Activated B cell treated with CpG ODN at 0.5 μM for 24 hours (primary cell): ENCODE data around the gene CTNNA2. TPM values are rescaled to one million over a fixed set of nuclear protein-coding genes. Genes with fewer than 3 reads are reported as not detected.

Source experiments
- ATAC-seq: fragments of 200-7000 bp; cut with Tn5 transposase; one replicate; pipeline ENCODE4 v1.10.0; 2021; ENCODE audit warnings: low read depth, mild to moderate bottlenecking, moderate library complexity
- CTCF ChIA-PET: fragments of 350-600 bp; sonication (Branson Sonifier 250); formaldehyde crosslinking; loops from one replicate; lab custom pipeline; 2021; ENCODE audit warnings: antibody characterized with exemption; lab: Charles Lee
- POLR2A ChIA-PET: fragments of 350-600 bp; sonication (Branson Sonifier 250); formaldehyde crosslinking; loops from one replicate; lab custom pipeline; 2021; ENCODE audit warnings: antibody characterized with exemption; lab: Charles Lee
- DNase-seq: peaks from one replicate; pipeline ENCODE4 v3.0.0; 2022
- H3K27ac Mint-ChIP-seq: one replicate; pipeline ENCODE4 v1.8.0; 2020; ENCODE audit warnings: mixed read lengths
- H3K27me3 Mint-ChIP-seq: one replicate; pipeline ENCODE4 v1.8.0; 2021; ENCODE audit warnings: mixed read lengths
- H3K36me3 Mint-ChIP-seq: one replicate; pipeline ENCODE4 v1.8.0; 2021; ENCODE audit warnings: low read depth, mixed read lengths
- H3K4me1 Mint-ChIP-seq: one replicate; pipeline ENCODE4 v1.8.0; 2021; ENCODE audit warnings: mixed read lengths
- H3K4me3 Mint-ChIP-seq: one replicate; pipeline ENCODE4 v1.8.0; 2020; ENCODE audit warnings: mild to moderate bottlenecking, mixed read lengths
- H3K9me3 Mint-ChIP-seq: one replicate; pipeline ENCODE4 v1.8.0; 2020; ENCODE audit warnings: mixed read lengths
- CTCF ChIP-seq: fragments of 200-600 bp; IDR thresholded peaks from one replicate; pipeline ENCODE4 v1.8.0; 2022; ENCODE audit warnings: antibody characterized with exemption, mild to moderate bottlenecking
- intact Hi-C: fragments of 100-400 bp; cut with micrococcal nuclease; formaldehyde crosslinking; loops from one replicate; pipeline ENCODE4 v1.15.1; 2024
- total RNA-seq: library from RNA; stranded (reverse); gene quantifications from 2 replicates; pipeline ENCODE4 v1.2.3, GENCODE V29; 2022

CTNNA2 gene
- total RNA-seq, 1 donor from 2014 or later = not detected

- no peaks in the 10 kb centered on the region for H3K36me3 Mint-ChIP-seq
- DNase-seq = no peak
- no peak for TF ChIP-seq CTCF
- POLR2A ChIA-PET = no interaction called here
- CTCF ChIA-PET = no interaction called here
- no peaks in the 10 kb centered on the region for H3K27me3 Mint-ChIP-seq
- no peak overlapping the region for H3K27ac Mint-ChIP-seq
- intact Hi-C loops = no loop called here
- ATAC-seq = no peak
- no peaks in the 10 kb centered on the region for H3K4me1 Mint-ChIP-seq
- H3K4me3 Mint-ChIP-seq = no peak overlapping the region
- H3K9me3 Mint-ChIP-seq = peaks cover 5% of the 10 kb centered on the region
Observed at GRCh38 chr2:79711098-79711497, 198.2 kb downstream of the CTNNA2 start.

GRCh38 chr2:79713131-79713785 is 200.4 kb downstream of the CTNNA2 start:
- Mint-ChIP-seq H3K27ac (no peak overlapping the region), H3K27me3 (no peaks in the 10 kb centered on the region), H3K4me1 (no peaks in the 10 kb centered on the region), H3K36me3 (no peaks in the 10 kb centered on the region), H3K9me3 (peaks cover 3% of the 10 kb centered on the region), H3K4me3 (no peak overlapping the region)
- DNase-seq (no peak), ATAC-seq (no peak)
- no peak for TF ChIP-seq CTCF
- ChIA-PET POLR2A (no interaction called here), CTCF (no interaction called here)
- intact Hi-C loops = no loop called here

- ChIA-PET CTCF (no interaction called here), POLR2A (no interaction called here)
- Mint-ChIP-seq H3K27ac (no peak overlapping the region), H3K27me3 (no peaks in the 10 kb centered on the region), H3K9me3 (peaks cover 3% of the 10 kb centered on the region), H3K36me3 (no peaks in the 10 kb centered on the region), H3K4me1 (no peaks in the 10 kb centered on the region), H3K4me3 (no peak overlapping the region)
- DNase-seq (no peak), ATAC-seq (no peak)
- TF ChIP-seq CTCF = no peak
- intact Hi-C loops = no loop called here
Observed at GRCh38 chr2:79714283-79714682, 201.4 kb downstream of the CTNNA2 start.

GRCh38 chr2:79715338-79715737 is 202.5 kb downstream of the CTNNA2 start:
- intact Hi-C loops = no loop called here
- Mint-ChIP-seq H3K4me1 (no peaks in the 10 kb centered on the region), H3K27ac (no peak overlapping the region), H3K9me3 (peaks cover 3% of the 10 kb centered on the region), H3K36me3 (no peaks in the 10 kb centered on the region), H3K4me3 (no peak overlapping the region), H3K27me3 (no peaks in the 10 kb centered on the region)
- CTCF ChIA-PET = no interaction called here
- no peak for TF ChIP-seq CTCF
- POLR2A ChIA-PET = no interaction called here
- ATAC-seq (no peak), DNase-seq (no peak)

GRCh38 chr2:79716266-79716665 is 203.4 kb downstream of the CTNNA2 start:
- Mint-ChIP-seq H3K4me3 (no peak overlapping the region), H3K27me3 (no peaks in the 10 kb centered on the region), H3K9me3 (peaks cover 3% of the 10 kb centered on the region), H3K36me3 (no peaks in the 10 kb centered on the region), H3K27ac (no peak overlapping the region), H3K4me1 (no peaks in the 10 kb centered on the region)
- ATAC-seq (no peak), DNase-seq (no peak)
- no peak for TF ChIP-seq CTCF
- ChIA-PET CTCF (no interaction called here), POLR2A (no interaction called here)
- intact Hi-C loops = no loop called here
